PC-3 (cell line): ENCODE measurements around the gene DNAJC1. TPM values are rescaled to one million over a fixed set of nuclear protein-coding genes. Genes with fewer than 3 reads are reported as not detected.

ENCODE experiments used
- ATAC-seq: fragments of 200-7000 bp; cut with Tn5 transposase; 2 replicates; pipeline ENCODE4 v1.9.1; 2020; ENCODE audit warnings: mild to moderate bottlenecking, moderate library complexity
- Bru-seq: library from RNA; stranded (reverse); fragments of 400-500 nt; gene quantifications from one replicate; lab custom pipeline; 2021; lab: Mats Ljungman, UMichigan
- BruChase-seq, 2 experiments: library from RNA; stranded (reverse); fragments of 400-500 nt; gene quantifications; one replicate each; lab custom pipeline; 2021; lab: Mats Ljungman, UMichigan
- BruUV-seq: library from RNA; stranded (reverse); fragments of 400-500 nt; replicated peaks from 2 replicates; lab custom pipeline; 2021; lab: Mats Ljungman, UMichigan
- CTCF ChIA-PET: fragments of 300-600 bp; sonication (Branson Sonifier 250); formaldehyde crosslinking; loops from one replicate; lab custom pipeline; 2022; ENCODE audit warnings: antibody characterized with exemption; lab: Charles Lee
- POLR2A ChIA-PET: fragments of 300-600 bp; sonication (Branson Sonifier 250); formaldehyde crosslinking; loops from one replicate; lab custom pipeline; 2022; ENCODE audit warnings: antibody characterized with exemption; ENCODE audit not compliant: unreplicated experiment; lab: Charles Lee
- DNase-seq: peaks from one replicate; pipeline ENCODE4 v3.0.0-alpha.2; 2015
- H2AFZ ChIP-seq: fragments of 300-600 bp; sonication (generic); 2 replicates; pipeline ENCODE4 v1.6.0; 2016; ENCODE audit warnings: antibody characterized with exemption, low read length
- H3F3A ChIP-seq: fragments of 300-600 bp; sonication (generic); one replicate; pipeline ENCODE4 v1.6.0; 2017; ENCODE audit warnings: antibody characterized with exemption, low read length, control low read depth, mild to moderate bottlenecking; ENCODE audit not compliant: unreplicated experiment
- H3K27ac ChIP-seq: fragments of 300-600 bp; sonication (generic); 2 replicates; pipeline ENCODE4 v1.5.1; 2016; ENCODE audit warnings: mild to moderate bottlenecking, low read length
- H3K27me3 ChIP-seq: fragments of 300-600 bp; sonication (generic); 2 replicates; pipeline ENCODE4 v1.6.1; 2016; ENCODE audit warnings: low read length, mixed read lengths
- H3K36me3 ChIP-seq: fragments of 300-600 bp; sonication (generic); 2 replicates; pipeline ENCODE4 v1.6.1; 2016; ENCODE audit warnings: low read depth, mixed run types, low read length, mixed read lengths
- H3K4me1 ChIP-seq: fragments of 300-600 bp; sonication (generic); 2 replicates; pipeline ENCODE4 v1.5.1; 2016; ENCODE audit warnings: low read length; ENCODE audit not compliant: insufficient read depth
- H3K4me2 ChIP-seq: fragments of 300-600 bp; sonication (generic); 2 replicates; pipeline ENCODE4 v1.6.0; 2016; ENCODE audit warnings: low read length
- H3K4me3 ChIP-seq: fragments of 300-600 bp; sonication (generic); 2 replicates; pipeline ENCODE4 v1.5.1; 2016; ENCODE audit warnings: mild to moderate bottlenecking, low read length, mixed read lengths
- H3K79me2 ChIP-seq: fragments of 300-600 bp; sonication (generic); 2 replicates; pipeline ENCODE4 v1.6.1; 2017; ENCODE audit warnings: low read length, mixed read lengths
- H3K9ac ChIP-seq: fragments of 300-600 bp; sonication (generic); 2 replicates; pipeline ENCODE4 v1.6.0; 2016; ENCODE audit warnings: mild to moderate bottlenecking, low read length
- H3K9me2 ChIP-seq: fragments of 300-600 bp; sonication (generic); replicated peaks from 2 replicates; pipeline ENCODE4 v1.6.1; 2016; ENCODE audit warnings: mixed run types, low read length, mixed read lengths
- H3K9me3 ChIP-seq: fragments of 300-600 bp; sonication (generic); 2 replicates; pipeline ENCODE4 v1.6.1; 2016; ENCODE audit warnings: low read length, mixed read lengths
- H4K20me1 ChIP-seq: fragments of 300-600 bp; sonication (generic); 2 replicates; pipeline ENCODE4 v1.6.1; 2016; ENCODE audit warnings: low read length, mixed read lengths
- CTCF ChIP-seq: fragments of 300-600 bp; sonication (generic); conservative IDR thresholded peaks from 2 replicates; pipeline ENCODE4 v1.5.1; 2017; ENCODE audit warnings: antibody characterized with exemption, low read depth, mild to moderate bottlenecking, low read length
- EZH2 ChIP-seq: fragments of 300-600 bp; sonication (generic); IDR thresholded peaks from one replicate; pipeline ENCODE4 v1.6.1; 2017; ENCODE audit warnings: antibody characterized with exemption, mild to moderate bottlenecking, low read length; ENCODE audit not compliant: unreplicated experiment
- EZH2phosphoT487 ChIP-seq: fragments of 300-600 bp; sonication (generic); IDR thresholded peaks from 2 replicates; pipeline ENCODE4 v1.6.1; 2018; ENCODE audit warnings: mild to moderate bottlenecking, antibody characterized with exemption, low read length, borderline replicate concordance
- intact Hi-C: fragments of 100-400 bp; cut with micrococcal nuclease; formaldehyde crosslinking; loops from 2 replicates; pipeline ENCODE4 v1.9.0; 2023
- long read RNA-seq: library from polyadenylated mRNA; unstranded; transcript quantifications from one replicate; pipeline ENCODE4 v2.0.0, GENCODE V29; 2021; ENCODE audit not compliant: unreplicated experiment
- total RNA-seq: library from RNA; depleted of rRNA; stranded (reverse); fragments of >200 nt; gene quantifications from 2 replicates; pipeline ENCODE4 v1.2.3, GENCODE V29; 2014; rRNA removed

The DNAJC1 gene
- total RNA-seq (46.4 and 53.4 TPM in 2 replicates), Bru-seq, nascent RNA (percentile 78 among the genes with signal in this experiment), BruChase-seq, experiment 1, labeled RNA remaining after a 6-hour chase (percentile 59 among the genes with signal in this experiment), BruChase-seq, experiment 2, labeled RNA remaining after a 2-hour chase (percentile 64 among the genes with signal in this experiment)
- long read RNA-seq, transcript DNAJC1-202 (12 exons, 2,106 nt), result major isoform, 45 of 84 reads
- long read RNA-seq, partial matches to known transcripts, result 28 of 84 reads
- long read RNA-seq, other reads (novel, unspliced or antisense), result 11 of 84 reads

GRCh38 chr10:22003177-22003963 lies at the start of gene DNAJC1:
Gene DNAJC1, minus strand, starts transcription at chr10:22003730. Its CDS starts 296 bp downstream, at chr10:22003434.
- ChIA-PET CTCF (interaction anchor here (0.5 kb wide), 1 partner anchor 816 kb away, joined by 3 read pairs; no protein-coding TSS in a partner anchor), POLR2A (interaction anchor here (0.6 to 1.0 kb wide), 2 partner anchors 226 to 369 kb away, joined by 3 read pairs; no protein-coding TSS in a partner anchor)
- Histone ChIP-seq H3K27ac (peak within 1 kb of the TSS; percentile 69), H3K79me2 (peaks cover 50% of the 10 kb centered on the region), H4K20me1 (peaks cover 31% of the 10 kb centered on the region), H3K27me3 (no peaks in the 10 kb centered on the region), H3K4me1 (peaks cover 24% of the 10 kb centered on the region), H3K9me3 (no peaks in the 10 kb centered on the region), H3K9me2 (no peaks in the 10 kb centered on the region), H3F3A (no peaks in the 10 kb centered on the region), H3K36me3 (no peaks in the 10 kb centered on the region; the same call in 1 of the 2 replicates), H3K4me2 (peak within 1 kb of the TSS; percentile 93), H3K4me3 (peak within 1 kb of the TSS; percentile 81), H2AFZ (peak within 1 kb of the TSS; percentile 89), H3K9ac (peak within 1 kb of the TSS; percentile 91)
- TF ChIP-seq EZH2, result no peak
- no peak for TF ChIP-seq EZH2phosphoT487
- TF ChIP-seq CTCF, result no peak
- no TSS peak for BruUV-seq
- peak; percentile 95 for DNase-seq
- ATAC-seq, result peak; percentile 97
- intact Hi-C loops, result loop anchor here (2.0 to 5.0 kb wide), 4 partner anchors 64 to 314 kb away; partner anchors contain the start of gene COMMD3

DNA sequence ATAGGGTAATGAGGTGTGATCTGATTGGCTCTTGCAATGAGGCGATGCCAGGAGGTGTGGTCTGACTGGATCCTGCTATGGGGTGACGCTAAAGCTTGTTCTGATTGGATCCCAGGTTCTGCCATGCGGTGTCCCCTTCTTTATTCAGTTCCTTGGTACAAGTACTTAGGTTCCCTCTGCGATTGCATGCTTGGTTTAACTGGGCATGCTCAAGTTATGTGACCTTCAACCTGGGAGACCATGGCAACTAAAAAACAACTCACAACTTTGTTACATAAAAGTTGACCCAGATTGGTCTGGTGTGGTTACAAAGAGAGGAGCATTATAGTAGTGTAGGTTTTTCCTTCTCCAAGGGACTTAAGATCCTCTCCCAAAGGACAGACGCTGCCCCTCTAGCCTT lies 49.5 kb upstream of the DNAJC1 start:
- Histone ChIP-seq H3K9me2 (no peaks in the 10 kb centered on the region), H3K9me3 (no peaks in the 10 kb centered on the region), H3K4me3 (no peak overlapping the region), H4K20me1 (no peaks in the 10 kb centered on the region), H3K9ac (no peak overlapping the region), H3K4me1 (peaks cover 9% of the 10 kb centered on the region), H3K36me3 (no peaks in the 10 kb centered on the region), H3K27ac (no peak overlapping the region), H3F3A (no peaks in the 10 kb centered on the region), H3K4me2 (no peak overlapping the region), H3K79me2 (no peaks in the 10 kb centered on the region), H3K27me3 (no peaks in the 10 kb centered on the region), H2AFZ (no peak overlapping the region)
- POLR2A ChIA-PET, result no interaction called here
- TF ChIP-seq EZH2 (no peak), CTCF (no peak), EZH2phosphoT487 (no peak)
- intact Hi-C loops, result no loop called here
- CTCF ChIA-PET, result no interaction called here
- DNase-seq, result no peak
- BruUV-seq, result no TSS peak
- no peak for ATAC-seq
